Thyroid gland (tissue), 4 donors: ENCODE results near the gene NUMB. TPM values are rescaled to one million over a fixed set of nuclear protein-coding genes. Genes with fewer than 3 reads are reported as not detected.

Experiments
- DNase-seq, 2 donors: peaks; one replicate each; pipeline ENCODE4 v3.0.0-alpha.2; 2019
- H3K27ac ChIP-seq, 3 donors: fragments of 200-600 bp; sonication (generic); 1 replicate in 2 of 3; 2 replicates in 1 of 3; pipeline ENCODE4 v1.5.1; 2016 to 2019; ENCODE audit warnings: mild to moderate bottlenecking in 1 of 3, moderate library complexity in 1 of 3
- H3K27me3 ChIP-seq: fragments of 200-600 bp; sonication (generic); one replicate; pipeline ENCODE4 v1.5.1; 2019
- H3K36me3 ChIP-seq, 2 donors: fragments of 200-600 bp; sonication (generic); one replicate each; pipeline ENCODE4 v1.5.1; 2016 to 2019
- H3K4me1 ChIP-seq, 2 donors: fragments of 200-600 bp; sonication (generic); one replicate each; pipeline ENCODE4 v1.5.1; 2017 to 2019
- H3K4me3 ChIP-seq, 3 donors: fragments of 200-600 bp; sonication (generic); replicated peaks in 1 of 3; 1 replicate in 2 of 3; 2 replicates in 1 of 3; pipeline ENCODE4 v1.5.1; 2016; ENCODE audit warnings: mild to moderate bottlenecking in 1 of 3
- H3K9me3 ChIP-seq: fragments of 200-600 bp; sonication (generic); one replicate; pipeline ENCODE4 v1.5.1; 2017
- POLR2A ChIP-seq, 2 donors: fragments of 450-650 bp; IDR thresholded peaks; one replicate each; pipeline ENCODE4 v1.6.1; 2017; ENCODE audit warnings: antibody characterized with exemption in 2 of 2, mild to moderate bottlenecking in 2 of 2, moderate library complexity in 1 of 2
- WGBS, 2 donors: methylation state at CpG; one replicate each; pipeline ENCODE4 v1.1.5; 2017; 5-methylcytosine and 5-hydroxymethylcytosine counted together
- intact Hi-C: fragments of 100-400 bp; cut with DNase I; formaldehyde crosslinking; loops from one replicate; pipeline ENCODE4 v1.15.1; 2023
- total RNA-seq, 4 donors: library from RNA; depleted of rRNA; stranded (reverse); fragments of >200 nt; gene quantifications; one replicate each; pipeline ENCODE4 v1.2.3, GENCODE V29; 2016
- TF ChIP-seq, protein P1 (sequence below), 6 experiments: fragments of 200-600 bp in 3 of 6; fragments of 450-650 bp in 3 of 6; sonication (generic) in 3 of 6; IDR thresholded peaks; one replicate each; pipeline ENCODE4 v1.5.1; 2016 to 2019; ENCODE audit warnings: antibody characterized with exemption in 6 of 6, mild to moderate bottlenecking in 2 of 6, inconsistent platforms in 1 of 6, moderate library complexity in 1 of 6

Gene NUMB
- total RNA-seq, 4 donors from 2014 or later, result 67.1 to 101 (median 86.7) TPM

DNA sequence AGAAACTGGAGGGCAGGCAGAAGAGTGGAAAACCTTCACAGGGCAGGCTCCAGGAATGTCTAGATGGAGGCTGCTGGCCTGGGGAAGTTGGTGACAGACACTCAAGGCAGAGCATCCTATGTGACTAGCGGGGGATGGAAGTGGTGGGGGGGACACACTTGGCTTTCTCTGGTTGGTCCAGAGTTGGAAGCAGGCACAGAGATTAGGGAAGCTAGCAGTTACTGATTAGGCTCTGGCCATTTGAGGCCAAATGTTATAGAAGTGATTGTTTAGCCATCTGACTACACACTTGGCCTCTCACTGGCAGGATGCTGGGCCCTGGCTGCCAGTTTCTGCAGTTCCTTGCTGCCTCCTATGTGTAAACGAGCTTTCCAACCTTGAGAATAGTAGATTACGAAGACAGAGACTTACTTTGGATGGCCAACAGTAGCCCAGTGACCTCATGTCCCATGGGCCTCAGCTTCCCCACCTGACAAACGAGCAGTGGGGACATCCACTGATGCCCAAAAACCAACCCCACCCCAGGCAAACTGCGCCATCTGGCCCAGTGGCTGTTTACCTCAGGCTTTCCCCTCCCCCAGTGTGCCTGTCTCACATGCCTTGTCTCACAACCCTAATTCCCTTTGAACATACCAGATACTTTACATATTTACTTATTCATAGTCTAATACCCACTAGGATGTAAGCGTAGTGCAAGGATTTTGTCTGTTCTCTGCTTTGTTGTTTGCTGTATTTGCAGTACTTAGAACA is 118.3 kb downstream of the NUMB start:
- Histone ChIP-seq H3K4me1 (peaks cover 0 to 6% of the 10 kb centered on the region in 2 donors), H3K27me3 (no peaks in the 10 kb centered on the region), H3K36me3 (no peaks in the 10 kb centered on the region), H3K4me3 (no peak overlapping the region), H3K9me3 (no peaks in the 10 kb centered on the region), H3K27ac (no peak overlapping the region)
- intact Hi-C loops, result no loop called here
- TF ChIP-seq, protein P1, sequence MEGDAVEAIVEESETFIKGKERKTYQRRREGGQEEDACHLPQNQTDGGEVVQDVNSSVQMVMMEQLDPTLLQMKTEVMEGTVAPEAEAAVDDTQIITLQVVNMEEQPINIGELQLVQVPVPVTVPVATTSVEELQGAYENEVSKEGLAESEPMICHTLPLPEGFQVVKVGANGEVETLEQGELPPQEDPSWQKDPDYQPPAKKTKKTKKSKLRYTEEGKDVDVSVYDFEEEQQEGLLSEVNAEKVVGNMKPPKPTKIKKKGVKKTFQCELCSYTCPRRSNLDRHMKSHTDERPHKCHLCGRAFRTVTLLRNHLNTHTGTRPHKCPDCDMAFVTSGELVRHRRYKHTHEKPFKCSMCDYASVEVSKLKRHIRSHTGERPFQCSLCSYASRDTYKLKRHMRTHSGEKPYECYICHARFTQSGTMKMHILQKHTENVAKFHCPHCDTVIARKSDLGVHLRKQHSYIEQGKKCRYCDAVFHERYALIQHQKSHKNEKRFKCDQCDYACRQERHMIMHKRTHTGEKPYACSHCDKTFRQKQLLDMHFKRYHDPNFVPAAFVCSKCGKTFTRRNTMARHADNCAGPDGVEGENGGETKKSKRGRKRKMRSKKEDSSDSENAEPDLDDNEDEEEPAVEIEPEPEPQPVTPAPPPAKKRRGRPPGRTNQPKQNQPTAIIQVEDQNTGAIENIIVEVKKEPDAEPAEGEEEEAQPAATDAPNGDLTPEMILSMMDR (IDR thresholded peaks at IDR 0.05), result no peak
- no peak for TF ChIP-seq POLR2A (IDR thresholded peaks at IDR 0.05)
- whole genome bisulfite sequencing, 2 donors, result 93 to 96% methylated on average over 6 of the region's 6 CpGs
- DNase-seq, result no peak

- H3K27me3 ChIP-seq, result no peaks in the 10 kb centered on the region
- peaks cover 0 to 6% of the 10 kb centered on the region in 2 donors for H3K4me1 ChIP-seq
- DNase-seq, result no peak
- H3K36me3 ChIP-seq, result no peaks in the 10 kb centered on the region
- H3K4me3 ChIP-seq, result no peak overlapping the region
- no peaks in the 10 kb centered on the region for H3K9me3 ChIP-seq
- H3K27ac ChIP-seq, result no peak overlapping the region
- intact Hi-C loops, result no loop called here
- TF ChIP-seq POLR2A (IDR thresholded peaks at IDR 0.05), result no peak
- TF ChIP-seq, protein P1 (IDR thresholded peaks at IDR 0.05), result no peak
Observed at GRCh38 chr14:73339206-73339605, 119.1 kb downstream of the NUMB start.

- Histone ChIP-seq H3K27me3 (no peaks in the 10 kb centered on the region), H3K4me3 (no peak overlapping the region), H3K36me3 (no peaks in the 10 kb centered on the region), H3K27ac (no peak overlapping the region), H3K9me3 (no peaks in the 10 kb centered on the region), H3K4me1 (peaks cover 0 to 6% of the 10 kb centered on the region in 2 donors)
- TF ChIP-seq, protein P1 (IDR thresholded peaks at IDR 0.05), result no peak
- TF ChIP-seq POLR2A (IDR thresholded peaks at IDR 0.05), result no peak
- intact Hi-C loops, result no loop called here
- DNase-seq, result no peak
- 89% methylated on average over 1 of the region's 1 CpG for WGBS, 2 donors
Observed at GRCh38 chr14:73338551-73338950, 119.8 kb downstream of the NUMB start.

DNA sequence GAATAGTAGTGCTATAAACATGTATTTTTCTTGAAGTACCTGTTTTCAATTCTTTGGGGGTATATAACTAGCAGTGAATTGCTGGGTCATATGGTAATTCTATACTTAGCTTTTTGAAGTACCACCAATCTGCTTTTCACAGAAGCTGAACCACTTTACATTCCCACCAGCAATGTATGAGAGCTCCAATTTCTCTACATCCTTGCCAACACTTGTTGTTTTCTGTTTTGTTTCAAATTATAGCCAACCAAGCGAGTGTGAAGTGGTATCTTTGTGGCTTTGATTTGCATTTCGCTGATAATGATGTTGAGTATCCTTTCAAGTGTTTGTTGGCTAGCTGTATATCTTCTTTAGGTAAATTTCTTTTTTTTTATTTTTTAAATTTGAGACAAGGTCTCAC is 125.3 kb downstream of the NUMB start:
- no peak overlapping the region for H3K4me3 ChIP-seq
- no peaks in the 10 kb centered on the region for H3K4me1 ChIP-seq
- H3K36me3 ChIP-seq, result no peaks in the 10 kb centered on the region
- intact Hi-C loops, result no loop called here
- no peaks in the 10 kb centered on the region for H3K27me3 ChIP-seq
- TF ChIP-seq, protein P1 (IDR thresholded peaks at IDR 0.05), result no peak
- TF ChIP-seq POLR2A (IDR thresholded peaks at IDR 0.05), result no peak
- H3K27ac ChIP-seq, result no peak overlapping the region
- H3K9me3 ChIP-seq, result no peaks in the 10 kb centered on the region
- WGBS, 2 donors, result 92 to 93% methylated on average over 2 of the region's 2 CpGs
- DNase-seq, result no peak

DNA sequence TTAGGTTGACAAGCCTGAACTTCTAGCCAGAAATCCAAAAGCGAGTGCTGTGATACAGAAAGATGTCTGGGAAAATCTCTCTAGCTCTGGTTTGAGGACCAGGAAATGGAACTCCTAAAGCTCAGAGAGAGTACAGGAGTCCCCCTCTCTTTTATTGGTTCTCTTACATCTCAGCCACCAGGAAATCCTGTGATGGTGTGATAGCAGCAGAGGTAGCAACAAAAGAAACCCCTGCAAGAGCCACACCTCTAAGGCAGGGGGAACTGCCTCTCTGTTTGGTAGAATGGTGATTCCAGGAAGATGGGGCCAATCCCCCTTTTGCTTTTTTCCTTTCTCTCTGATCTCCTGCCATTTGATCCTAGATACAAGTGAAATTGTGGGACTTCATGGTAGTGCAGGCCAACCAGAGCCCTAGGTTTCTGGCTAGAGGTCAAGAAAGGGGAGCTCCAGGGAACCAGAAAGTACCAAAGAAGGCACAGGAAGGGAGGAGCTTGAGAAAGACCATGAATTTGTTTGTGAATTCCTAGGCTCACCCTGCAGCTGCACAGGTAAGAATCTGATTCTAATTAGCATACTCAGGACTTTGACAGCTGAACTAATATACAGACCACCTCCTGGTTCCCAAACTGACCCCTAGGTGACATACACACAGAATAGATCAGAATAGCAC is 132.6 kb downstream of the NUMB start:
- intact Hi-C loops, result no loop called here

More for the DNA sequence above, 132.6 kb downstream of the NUMB start:
- Histone ChIP-seq H3K27me3 (no peaks in the 10 kb centered on the region), H3K9me3 (no peaks in the 10 kb centered on the region), H3K4me3 (no peak overlapping the region), H3K27ac (no peak overlapping the region), H3K36me3 (no peaks in the 10 kb centered on the region), H3K4me1 (peaks cover 6 to 23% of the 10 kb centered on the region in 2 donors)
- no peak for DNase-seq
- WGBS, 2 donors, result 85 to 100% methylated on average over 1 of the region's 1 CpG
- TF ChIP-seq, protein P1 (IDR thresholded peaks at IDR 0.05), result no peak
- no peak for TF ChIP-seq POLR2A (IDR thresholded peaks at IDR 0.05)
